Head of caudate nucleus (tissue), 42 donors: ENCODE measurements around the gene FAM78B.

ENCODE experiments used
- DNase-seq, 42 donors: peaks; one replicate each; pipeline versions ENCODE4 v3.0.0 to v3.0.0-alpha.2; 2020 to 2021; ENCODE audit warnings: mixed read lengths in 7 of 42
- intact Hi-C: fragments of 100-400 bp; cut with DNase I; formaldehyde crosslinking; loops from one replicate; pipeline ENCODE4 v1.15.0; 2022

Gene FAM78B

DNA sequence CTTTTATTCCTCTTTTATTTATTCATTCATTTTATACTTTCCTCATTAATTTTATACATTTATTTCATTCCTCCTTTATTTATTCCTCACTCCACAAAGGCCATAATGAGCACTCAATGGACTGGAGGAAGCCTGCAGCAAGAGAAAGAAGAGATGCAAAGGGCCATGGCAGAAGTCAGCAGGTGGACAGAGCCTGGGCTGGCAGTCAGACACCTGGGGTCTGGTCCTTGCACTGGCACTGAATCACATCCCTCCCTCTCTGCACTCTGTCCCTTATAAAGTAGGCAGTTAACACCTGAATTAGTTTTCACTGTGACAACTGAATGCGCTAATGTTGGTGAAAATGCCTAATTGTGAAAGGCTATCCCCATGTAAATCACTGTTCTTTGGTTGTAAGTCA lies 38.6 kb downstream of the FAM78B start:
- no peak for DNase-seq
- intact Hi-C loops = no loop called here

GRCh38 chr1:166127003-166127402 lies 39.8 kb downstream of the FAM78B start:
- no peak for DNase-seq
- intact Hi-C loops = no loop called here

DNA sequence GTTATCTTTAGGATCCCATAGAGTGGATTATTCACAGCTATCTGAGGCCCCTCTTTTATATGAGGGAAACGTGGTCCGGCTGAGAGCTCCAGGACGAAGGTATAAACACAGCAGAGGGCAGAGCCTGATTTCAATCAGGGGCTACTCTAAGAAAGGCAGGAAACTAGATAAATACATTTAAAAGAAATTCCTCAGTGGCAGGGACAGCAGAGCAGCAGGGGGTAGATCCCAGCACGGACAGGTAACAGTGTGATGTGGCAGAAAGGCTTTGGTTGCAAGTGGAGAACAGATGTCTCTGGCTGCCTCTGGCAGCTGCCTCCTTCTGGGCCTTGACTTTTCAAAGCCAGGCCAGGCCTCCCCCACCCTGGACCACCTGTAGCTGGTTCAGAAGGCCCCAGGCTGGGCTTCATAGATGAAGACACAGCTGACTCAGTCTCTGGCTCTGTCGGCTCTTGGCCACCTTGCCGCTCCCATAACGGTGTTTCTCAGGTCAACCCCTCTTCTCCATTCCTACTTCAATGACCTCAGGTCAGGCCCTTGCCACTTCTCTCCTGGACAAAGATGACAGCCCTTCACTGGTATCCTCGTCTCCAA lies 43.8 kb downstream of the FAM78B start:
- intact Hi-C loops = no loop called here
- DNase-seq = no peak

DNA sequence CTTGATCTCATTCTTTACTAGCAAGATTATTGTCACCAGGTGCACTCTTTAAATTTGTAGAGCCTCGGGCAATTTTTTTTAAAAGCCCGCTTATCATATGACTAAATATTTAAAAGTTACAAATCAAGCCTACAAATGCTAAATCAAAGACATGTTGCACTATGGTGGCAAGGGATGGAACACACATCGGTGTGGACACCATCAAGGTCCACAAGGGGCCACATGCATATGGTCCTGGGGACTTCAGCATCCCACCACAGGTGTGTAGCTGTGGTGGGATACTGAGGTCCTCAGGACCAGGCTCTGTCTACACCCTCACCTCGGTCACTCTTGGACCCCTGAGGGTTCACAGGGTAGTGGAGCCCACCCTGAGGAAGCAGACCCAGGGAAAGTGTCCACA lies 45.8 kb downstream of the FAM78B start:
- no peak for DNase-seq

GRCh38 chr1:166120281-166120680 lies 46.5 kb downstream of the FAM78B start:
- DNase-seq = no peak
- intact Hi-C loops = no loop called here

More for the DNA sequence above, 45.8 kb downstream of the FAM78B start:
- intact Hi-C loops = no loop called here

DNA sequence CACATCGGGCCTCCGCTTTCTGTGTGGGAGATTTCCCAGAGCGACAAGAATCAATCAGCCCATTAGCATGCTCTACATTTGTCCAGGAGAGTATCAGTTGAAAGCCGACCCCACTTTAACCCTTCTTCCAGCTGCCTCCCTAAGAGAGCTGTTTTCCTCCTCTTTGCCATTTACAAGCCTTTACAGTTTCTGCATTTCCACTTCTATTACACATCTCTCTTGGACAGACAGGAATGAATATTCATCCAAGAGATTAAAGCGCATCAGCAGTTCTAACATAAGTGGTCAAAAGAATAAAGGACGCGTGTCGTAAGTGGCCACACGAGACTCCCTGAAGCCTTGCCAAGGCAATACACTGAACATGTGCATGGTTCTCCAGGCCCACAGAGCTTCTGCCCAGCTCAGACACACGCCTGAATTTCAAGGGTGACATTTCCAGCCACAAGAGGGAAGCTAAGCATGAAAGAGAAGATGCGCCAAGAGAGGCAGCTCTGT lies 47.3 kb downstream of the FAM78B start:
- intact Hi-C loops = no loop called here
- DNase-seq = peak in 2 of 42 donors; percentile 5 to 7

GRCh38 chr1:166117776-166118175 lies 49.0 kb downstream of the FAM78B start:
- intact Hi-C loops = no loop called here
- DNase-seq = no peak

GRCh38 chr1:166116026-166116425 lies 50.8 kb downstream of the FAM78B start:
- intact Hi-C loops = no loop called here
- no peak for DNase-seq

GRCh38 chr1:166114419-166114818 lies 52.4 kb downstream of the FAM78B start:
- intact Hi-C loops = no loop called here
- DNase-seq = no peak

GRCh38 chr1:166113630-166114029 lies 53.2 kb downstream of the FAM78B start:
- intact Hi-C loops = no loop called here

DNA sequence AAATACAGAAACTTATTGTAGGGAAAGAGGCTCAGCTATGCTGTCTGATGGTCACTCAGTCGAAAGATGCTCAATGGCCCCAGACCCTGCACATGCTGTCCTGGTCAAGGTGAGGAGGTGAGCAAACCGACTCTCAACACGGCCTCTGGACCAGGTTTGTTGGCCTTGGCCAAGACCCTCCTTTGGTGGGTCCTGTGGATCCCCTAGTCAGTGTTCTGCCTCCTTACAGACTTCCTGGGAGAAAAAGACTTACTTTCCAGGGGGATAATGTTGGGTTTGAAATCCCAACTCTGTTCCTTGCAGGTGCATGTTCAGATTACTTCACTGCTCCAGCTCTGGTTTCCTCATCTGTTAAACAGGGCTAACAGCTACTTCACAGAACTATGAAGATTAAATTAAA lies 53.8 kb downstream of the FAM78B start:
- DNase-seq = no peak
- intact Hi-C loops = no loop called here

More at GRCh38 chr1:166113630-166114029, 53.2 kb downstream of the FAM78B start:
- DNase-seq = no peak

DNA sequence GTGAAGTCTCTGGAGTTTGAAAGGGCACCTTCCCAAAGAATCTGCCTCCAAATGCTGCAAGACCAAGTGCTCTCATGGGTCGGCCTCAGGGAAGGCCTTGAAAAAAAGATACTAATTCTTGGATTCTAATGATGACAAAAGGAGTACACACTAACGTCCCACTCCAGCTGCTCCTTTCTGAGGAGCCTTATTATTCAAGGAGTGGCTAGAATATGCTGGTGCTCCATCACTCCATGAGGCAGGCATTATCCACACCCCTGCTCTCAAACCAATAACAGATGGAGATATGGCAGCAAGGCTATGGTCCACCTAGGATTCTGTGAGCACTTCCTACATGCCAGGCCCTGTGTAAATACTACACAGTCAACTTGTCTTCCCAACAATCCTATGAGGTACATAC lies 54.4 kb downstream of the FAM78B start:
- DNase-seq = no peak
- intact Hi-C loops = no loop called here

DNA sequence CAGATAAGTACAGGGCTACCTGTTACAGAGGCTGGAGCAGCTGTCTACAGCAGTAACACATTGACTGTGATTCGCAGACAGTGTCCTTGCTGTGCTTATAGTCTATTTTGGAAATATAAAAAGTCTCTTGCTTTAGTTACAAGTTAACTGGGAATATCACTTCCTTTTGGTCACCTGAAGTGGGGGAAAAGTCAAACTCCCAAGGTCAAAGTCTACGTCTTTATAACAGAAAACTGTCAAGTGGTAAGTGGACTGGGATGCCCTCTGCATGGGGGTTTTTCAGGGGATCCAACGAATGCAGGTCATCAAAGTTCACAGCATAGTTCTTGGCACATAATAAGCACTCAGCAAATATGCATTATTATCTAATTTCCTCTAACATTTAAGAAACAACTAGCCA lies 55.4 kb downstream of the FAM78B start:
- no peak for DNase-seq
- intact Hi-C loops = no loop called here

GRCh38 chr1:166090244-166090643 lies 76.6 kb downstream of the FAM78B start:
- intact Hi-C loops = no loop called here
- DNase-seq = no peak

GRCh38 chr1:166089804-166090203 lies 77.0 kb downstream of the FAM78B start:
- intact Hi-C loops = no loop called here
- peak in 1 of 42 donors; percentile 19 for DNase-seq

DNA sequence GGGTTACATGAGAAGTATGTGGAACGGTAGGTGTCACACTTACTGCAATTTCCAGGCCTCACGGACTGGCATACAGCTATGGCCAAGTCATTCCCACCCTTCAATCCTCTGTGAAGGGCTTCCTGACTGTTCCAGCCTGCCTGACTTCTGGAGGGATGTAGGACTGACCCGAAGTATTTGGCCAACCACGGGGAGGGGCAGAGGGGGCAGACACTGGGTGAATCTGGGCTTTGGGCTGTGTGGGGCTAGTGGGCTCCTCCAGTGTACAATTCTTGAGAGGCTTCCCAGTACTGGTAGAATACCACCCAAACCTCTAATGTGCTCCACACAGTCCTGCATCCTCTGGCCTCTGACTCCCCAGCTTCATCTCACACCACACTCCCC lies 78.2 kb downstream of the FAM78B start:
- DNase-seq = no peak
- intact Hi-C loops = no loop called here

DNA sequence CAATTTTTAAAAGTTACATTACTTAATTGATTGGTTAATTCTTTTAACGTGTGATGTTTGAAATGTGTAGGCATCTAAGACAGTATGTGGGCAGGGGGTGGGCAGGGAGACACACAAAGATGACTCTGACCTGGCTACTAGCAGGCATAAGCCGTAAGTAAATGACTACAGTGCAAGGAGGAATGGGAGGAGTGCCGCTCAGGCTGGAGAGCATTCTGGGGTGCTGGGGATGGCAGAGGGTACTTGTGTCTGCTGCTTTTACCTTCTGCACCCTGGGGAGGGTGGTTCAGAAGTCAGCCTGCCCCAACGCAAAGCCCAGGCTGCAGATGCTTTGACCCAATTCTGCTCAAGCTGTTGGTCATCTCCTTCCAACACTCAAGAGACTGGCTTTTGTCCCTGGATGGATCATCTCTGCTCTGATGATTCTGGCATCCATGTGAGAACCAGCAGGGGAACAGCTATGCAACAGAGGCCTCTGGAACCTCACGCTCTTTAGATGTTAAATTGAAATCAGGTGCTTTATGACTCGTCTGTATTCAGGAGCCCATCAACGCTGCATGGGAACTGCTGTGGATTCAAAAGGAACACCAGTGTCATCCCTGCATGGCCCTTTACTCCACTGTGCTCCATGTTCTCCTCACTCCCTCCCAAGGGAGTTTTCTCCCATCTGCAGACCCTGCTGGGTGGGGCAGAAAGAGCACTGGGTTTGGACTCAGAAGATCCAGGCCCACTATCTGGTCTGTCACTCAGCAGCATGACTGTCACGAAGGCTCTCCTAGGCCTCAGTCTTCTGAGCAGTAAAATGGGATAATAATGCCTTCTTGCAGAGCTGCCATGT lies 78.8 kb downstream of the FAM78B start:
- intact Hi-C loops = no loop called here
- DNase-seq = no peak

GRCh38 chr1:166086113-166086883 lies 80.5 kb downstream of the FAM78B start:
- intact Hi-C loops = no loop called here
- no peak for DNase-seq

DNA sequence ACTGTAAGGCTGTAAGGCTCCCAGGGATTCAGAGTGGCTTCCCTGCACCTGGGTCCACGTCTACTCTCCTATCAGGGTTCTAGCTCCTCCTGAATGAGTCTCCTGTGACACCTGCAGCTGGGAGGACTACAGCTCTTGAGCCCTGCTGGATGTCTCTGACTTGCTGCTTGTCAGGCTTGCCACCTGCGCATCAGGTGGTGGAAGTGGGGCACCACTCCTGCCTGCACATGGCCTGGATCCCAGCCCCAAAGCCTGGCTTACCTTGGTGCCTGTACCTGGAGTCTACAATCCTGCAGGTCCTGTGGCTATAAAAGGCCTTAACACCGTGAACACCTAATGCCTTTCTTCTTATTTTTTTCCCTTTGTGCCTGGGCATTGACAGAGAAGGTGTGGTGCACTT lies 82.2 kb downstream of the FAM78B start:
- intact Hi-C loops = no loop called here
- no peak for DNase-seq

DNA sequence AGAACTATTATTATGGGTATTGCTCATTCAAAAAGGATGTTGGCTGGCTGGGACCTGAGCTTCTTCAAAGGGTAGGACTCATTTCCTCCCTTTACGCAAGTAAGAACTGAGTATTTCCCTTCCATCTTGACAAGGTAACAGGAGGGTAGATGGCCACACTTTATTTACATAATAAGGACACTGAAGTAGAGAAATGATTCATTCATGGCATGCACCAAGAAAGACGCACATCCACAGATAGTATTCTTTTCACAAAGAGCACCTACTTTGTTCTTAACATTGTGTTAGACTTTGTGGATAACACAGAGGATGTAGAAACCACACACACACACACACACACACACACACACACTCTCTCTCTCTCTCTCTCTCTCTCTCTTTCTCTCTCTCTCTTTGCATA lies 82.9 kb downstream of the FAM78B start:
- DNase-seq = no peak

More for the DNA sequence above, 82.9 kb downstream of the FAM78B start:
- intact Hi-C loops = no loop called here
